ENCODE results near the gene CIAO3. TPM values are rescaled to one million over a fixed set of nuclear protein-coding genes. Genes with fewer than 3 reads are reported as not detected.

The CIAO3 gene
- total RNA-seq, 1 experiment from 2014 or later, result 31.1 TPM

DNA sequence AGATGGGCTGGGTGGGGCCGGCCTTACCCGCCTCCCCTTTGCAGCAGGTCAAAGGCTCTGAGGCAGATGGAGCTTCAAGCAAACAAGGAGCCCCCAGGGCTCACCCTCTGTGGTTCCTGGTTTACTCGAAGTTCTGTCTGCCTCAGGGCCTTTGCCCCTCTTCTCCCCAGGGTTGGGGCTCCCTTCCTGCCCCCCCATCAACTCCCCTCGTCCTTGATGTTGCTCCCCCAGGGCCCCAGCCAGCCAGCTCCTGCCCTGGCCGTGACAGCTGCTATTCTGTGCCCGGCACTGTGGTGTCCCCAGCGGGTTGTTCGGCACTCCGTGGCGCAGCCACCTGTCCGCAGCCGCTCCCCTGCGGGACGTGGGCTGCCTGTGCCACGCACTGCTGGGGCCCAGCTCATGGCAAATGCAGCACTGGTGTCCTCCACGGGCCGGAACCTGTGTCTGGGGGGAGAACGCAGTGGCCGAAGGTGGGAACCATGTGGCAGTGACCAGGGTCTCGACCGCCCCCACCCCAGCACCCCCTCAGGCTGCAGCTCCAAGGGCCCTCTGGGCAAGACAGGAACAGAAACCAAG lies 30.2 kb downstream of the CIAO3 start:
- CTCF ChIA-PET, result interaction anchor here (0.6 to 3.9 kb wide), 10 partner anchors 9 to 1353 kb away, joined by 3 to 34 read pairs (median 3); partner anchors contain the start of genes CHTF18 and RPUSD1
- Mint-ChIP-seq H3K4me1 (ENCODE audit: insufficient read depth, unreplicated experiment) (peaks cover 24% of the 10 kb centered on the region), H3K4me3 (ENCODE audit: unreplicated experiment) (peak overlapping the region; percentile 46), H3K9me3 (ENCODE audit: unreplicated experiment) (no peaks in the 10 kb centered on the region), H3K27me3 (ENCODE audit: insufficient read depth, unreplicated experiment) (no peaks in the 10 kb centered on the region), H3K27ac (ENCODE audit: low read depth, unreplicated experiment) (peak overlapping the region; percentile 31), H3K36me3 (ENCODE audit: insufficient read depth, unreplicated experiment) (peaks cover 4% of the 10 kb centered on the region)
- no peak for DNase-seq (ENCODE audit: unreplicated experiment)
- no peak for TF ChIP-seq CTCF (IDR thresholded peaks at IDR 0.05; ENCODE audit: unreplicated experiment)
- intact Hi-C loops (cut with micrococcal nuclease), result loop anchor here (2.0 kb wide), 1 partner anchor 344 kb away; no protein-coding TSS in a partner anchor
- BruUV-seq (replicated peaks), result no TSS peak
- POLR2A ChIA-PET, result interaction anchor here (0.6 to 8.8 kb wide), 4 partner anchors 14 to 75 kb away, joined by 3 to 124 read pairs (median 6); partner anchors contain the start of genes ANTKMT, CCDC78, CIAO3 and HAGHL

DNA sequence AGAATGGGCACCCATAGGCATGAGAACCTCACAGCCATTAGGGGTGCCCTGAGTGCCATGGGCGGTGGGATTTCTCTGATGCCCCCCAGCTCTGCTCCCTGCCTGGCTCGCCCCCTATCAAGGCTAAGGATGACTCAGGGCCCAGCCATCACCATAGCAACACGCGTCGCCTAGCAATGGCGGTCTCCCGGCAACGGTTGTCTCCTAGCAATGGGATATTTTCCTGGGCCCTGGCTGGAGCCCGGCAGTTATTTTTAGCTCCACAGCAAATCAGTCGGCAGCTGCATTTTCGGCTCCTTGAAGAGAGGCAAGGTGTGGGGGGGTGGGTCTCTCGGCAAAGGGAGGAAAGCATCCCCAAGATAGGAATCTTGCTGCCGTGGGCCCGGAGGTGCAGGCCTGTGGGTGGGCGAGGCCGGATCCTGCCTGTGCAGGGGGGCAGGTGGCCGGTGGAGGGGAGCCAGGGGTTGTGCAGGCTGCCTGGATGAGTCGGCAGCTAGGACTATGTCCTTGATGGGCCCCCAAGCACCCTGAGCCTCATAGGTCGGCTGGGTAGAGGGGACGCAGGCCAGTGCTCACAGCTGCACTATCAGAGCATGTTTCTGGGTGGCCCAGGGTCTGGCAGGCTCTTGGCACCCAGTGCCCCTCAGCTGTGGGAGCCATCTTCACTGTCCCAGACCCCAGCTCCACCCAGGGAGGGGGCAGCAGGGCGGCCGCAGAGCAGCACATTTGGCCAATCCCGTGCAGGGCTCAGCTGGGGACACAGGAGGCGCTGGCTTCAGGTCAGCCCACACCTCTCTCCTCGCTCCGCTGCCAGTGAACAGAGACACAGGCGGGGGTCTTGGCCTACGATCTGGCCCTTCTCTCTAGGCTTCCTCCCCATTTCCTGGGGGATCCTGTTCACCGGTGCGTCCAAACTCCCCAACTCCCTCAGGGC lies 31.0 kb downstream of the CIAO3 start:
- TF ChIP-seq CTCF (IDR thresholded peaks at IDR 0.05; ENCODE audit: unreplicated experiment), result no peak
- no peak for DNase-seq (ENCODE audit: unreplicated experiment)
- no peaks in the 10 kb centered on the region for H3K9me3 Mint-ChIP-seq (ENCODE audit: unreplicated experiment)
- peak overlapping the region; percentile 46 for H3K4me3 Mint-ChIP-seq (ENCODE audit: unreplicated experiment)
- intact Hi-C loops (cut with micrococcal nuclease), result loop anchor here (2.0 kb wide), 1 partner anchor 345 kb away; no protein-coding TSS in a partner anchor
- no peaks in the 10 kb centered on the region for H3K27me3 Mint-ChIP-seq (ENCODE audit: insufficient read depth, unreplicated experiment)
- ChIA-PET POLR2A (interaction anchor here (0.6 to 8.8 kb wide), 5 partner anchors 14 to 67 kb away, joined by 3 to 124 read pairs (median 3); partner anchors contain the start of genes ANTKMT, CCDC78, CIAO3 and HAGHL), CTCF (interaction anchor here (0.5 to 3.9 kb wide), 9 partner anchors 10 to 347 kb away, joined by 3 to 34 read pairs (median 4); partner anchors contain the start of genes CHTF18 and RPUSD1)
- peaks cover 4% of the 10 kb centered on the region for H3K36me3 Mint-ChIP-seq (ENCODE audit: insufficient read depth, unreplicated experiment)
- H3K27ac Mint-ChIP-seq (ENCODE audit: low read depth, unreplicated experiment), result peak overlapping the region; percentile 5
- H3K4me1 Mint-ChIP-seq (ENCODE audit: insufficient read depth, unreplicated experiment), result peaks cover 24% of the 10 kb centered on the region
- no TSS peak for BruUV-seq (replicated peaks)

DNA sequence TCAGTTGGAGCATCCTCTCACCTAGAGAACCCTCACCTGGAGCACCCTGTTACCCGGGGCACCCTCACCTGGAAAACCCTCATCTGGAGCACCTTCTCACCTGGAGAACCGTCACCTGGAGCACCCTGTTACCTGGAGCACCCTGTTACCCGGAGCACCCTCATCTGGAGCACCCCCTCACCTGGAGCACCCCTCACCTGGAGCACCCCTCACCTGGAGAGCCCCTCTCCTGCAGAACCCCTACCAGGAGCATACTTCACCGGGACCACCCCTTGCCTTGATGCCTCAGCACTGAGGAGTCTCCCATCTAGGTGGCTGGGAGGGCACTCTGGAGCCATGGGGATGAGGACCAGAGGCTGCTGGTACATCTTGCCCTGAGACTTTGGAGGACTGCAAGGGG lies 31.8 kb downstream of the CIAO3 start:
- DNase-seq (ENCODE audit: unreplicated experiment), result no peak
- no peaks in the 10 kb centered on the region for H3K27me3 Mint-ChIP-seq (ENCODE audit: insufficient read depth, unreplicated experiment)
- CTCF ChIA-PET, result interaction anchor here (0.5 to 3.9 kb wide), 6 partner anchors 11 to 397 kb away, joined by 3 to 34 read pairs (median 8); no protein-coding TSS in a partner anchor
- peaks cover 4% of the 10 kb centered on the region for H3K36me3 Mint-ChIP-seq (ENCODE audit: insufficient read depth, unreplicated experiment)
- intact Hi-C loops (cut with micrococcal nuclease), result no loop called here
- TF ChIP-seq CTCF (IDR thresholded peaks at IDR 0.05; ENCODE audit: unreplicated experiment), result no peak
- no peak overlapping the region for H3K27ac Mint-ChIP-seq (ENCODE audit: low read depth, unreplicated experiment)
- POLR2A ChIA-PET, result interaction anchor here (1.0 to 8.8 kb wide), 7 partner anchors 11 to 41 kb away, joined by 3 to 124 read pairs (median 8); partner anchors contain the start of genes ANTKMT, CCDC78, CIAO3 and HAGHL
- H3K9me3 Mint-ChIP-seq (ENCODE audit: unreplicated experiment), result no peaks in the 10 kb centered on the region
- BruUV-seq (replicated peaks), result no TSS peak
- peaks cover 24% of the 10 kb centered on the region for H3K4me1 Mint-ChIP-seq (ENCODE audit: insufficient read depth, unreplicated experiment)
- peak overlapping the region; percentile 16 for H3K4me3 Mint-ChIP-seq (ENCODE audit: unreplicated experiment)

All from MCF 10A (cell line).